Measurements from ENCODE around the gene PKP4.
"Not testable (repeated sequence)": the region's sequence is repeated elsewhere in the genome, so short reads cannot be mapped to it uniquely, and the experiment has no call there.

PKP4 gene

DNA sequence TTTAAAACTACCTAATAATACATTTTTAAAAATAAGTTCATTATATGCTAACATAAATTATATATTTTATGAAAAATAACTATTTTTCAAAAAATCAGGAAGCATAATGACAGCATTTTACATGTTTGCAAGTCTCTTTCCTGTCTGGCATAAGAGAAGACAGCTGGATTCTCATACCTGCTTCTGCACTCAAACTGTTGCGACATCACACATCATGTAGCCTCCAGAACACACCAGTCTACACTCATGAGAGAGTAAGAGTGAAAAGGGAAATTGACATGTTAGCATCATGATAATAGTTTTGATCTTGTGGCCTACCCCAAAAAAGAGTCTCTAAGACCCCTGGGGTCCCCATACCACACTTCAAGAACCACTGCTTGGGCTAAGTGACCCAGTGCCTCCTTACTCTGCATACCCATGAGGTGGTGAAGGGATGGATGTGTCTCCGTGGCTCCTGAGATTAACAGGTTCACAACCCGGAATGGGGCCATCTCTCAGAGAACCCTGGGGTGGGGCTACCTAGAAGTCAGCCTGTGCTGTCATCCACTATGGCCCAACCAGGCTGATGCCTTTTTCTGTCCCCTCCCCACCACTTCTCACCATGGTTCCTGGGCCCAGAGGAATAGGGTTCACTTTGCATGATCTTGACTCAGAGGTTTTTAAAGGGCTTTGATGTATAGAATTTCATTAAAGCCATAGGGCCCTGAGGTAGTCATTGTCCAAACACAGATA lies 235.8 kb downstream of the PKP4 start:
- CTCF ChIA-PET, result interaction anchor here (0.6 kb wide), 1 partner anchor 78 kb away, joined by 3 read pairs; no protein-coding TSS in a partner anchor
- TF ChIP-seq CTCF (IDR thresholded peaks at IDR 0.05; ENCODE audit: control extremely low read depth, extremely low read depth, low read depth, missing control alignments), result no peak
- no peak for DNase-seq (ENCODE audit: extremely low spot score)
- POLR2A ChIA-PET, result no interaction called here

- POLR2A ChIA-PET, result no interaction called here
- no peak for TF ChIP-seq CTCF (IDR thresholded peaks at IDR 0.05; ENCODE audit: control extremely low read depth, extremely low read depth, low read depth, missing control alignments)
- DNase-seq (ENCODE audit: extremely low spot score), result no peak
- CTCF ChIA-PET, result interaction anchor here (0.6 kb wide), 1 partner anchor 77 kb away, joined by 3 read pairs; no protein-coding TSS in a partner anchor
Measured at GRCh38 chr2:158693476-158693875, 236.7 kb downstream of the PKP4 start.

DNA sequence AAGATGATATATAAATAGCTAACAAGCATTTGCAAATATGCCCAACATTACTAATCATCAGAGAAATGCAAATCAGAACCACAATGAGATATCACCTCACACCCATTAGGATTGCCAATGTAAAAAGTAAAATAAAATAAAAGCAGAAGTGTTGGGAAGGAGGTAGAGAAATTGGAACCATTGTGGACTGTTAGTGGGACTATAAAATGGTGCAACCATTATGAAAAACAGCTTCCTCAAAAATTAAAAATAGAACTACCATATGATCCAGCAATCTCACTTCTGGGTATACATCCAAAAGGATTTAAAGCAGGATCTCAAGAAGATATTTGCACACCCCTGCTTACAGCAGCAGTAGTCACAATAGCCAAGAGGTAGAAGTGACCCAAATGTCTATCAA lies 238.6 kb downstream of the PKP4 start:
- TF ChIP-seq CTCF (IDR thresholded peaks at IDR 0.05; ENCODE audit: control extremely low read depth, extremely low read depth, low read depth, missing control alignments), result no peak
- DNase-seq (ENCODE audit: extremely low spot score), result no peak
- ChIA-PET POLR2A (no interaction called here), CTCF (interaction anchor here (1.2 to 1.3 kb wide), 2 partner anchors 12 to 21 kb away, joined by 4 read pairs; no protein-coding TSS in a partner anchor)

DNA sequence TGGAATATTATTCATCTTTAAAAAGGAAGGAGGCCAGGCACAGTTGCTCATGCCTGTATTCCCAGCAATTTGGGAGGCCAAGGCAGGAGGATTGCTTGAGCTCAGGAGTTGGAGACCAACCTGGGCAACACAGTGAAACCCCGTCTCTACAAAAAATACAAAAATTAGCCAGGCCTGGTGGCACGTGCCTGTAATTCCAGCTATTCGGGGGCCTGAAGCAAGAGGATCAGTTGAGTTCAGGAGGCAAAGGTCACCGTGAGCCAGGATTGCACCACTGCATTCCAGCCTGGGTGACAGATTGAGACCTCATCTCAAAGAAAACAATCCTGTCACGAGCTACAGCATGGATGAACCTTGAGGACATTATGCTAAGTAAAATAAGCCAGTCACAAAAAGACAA lies 239.0 kb downstream of the PKP4 start:
- CTCF ChIA-PET, result interaction anchor here (1.2 to 1.3 kb wide), 2 partner anchors 12 to 21 kb away, joined by 4 read pairs; no protein-coding TSS in a partner anchor
- DNase-seq (ENCODE audit: extremely low spot score); POLR2A ChIA-PET: not testable (repeated sequence)

DNA sequence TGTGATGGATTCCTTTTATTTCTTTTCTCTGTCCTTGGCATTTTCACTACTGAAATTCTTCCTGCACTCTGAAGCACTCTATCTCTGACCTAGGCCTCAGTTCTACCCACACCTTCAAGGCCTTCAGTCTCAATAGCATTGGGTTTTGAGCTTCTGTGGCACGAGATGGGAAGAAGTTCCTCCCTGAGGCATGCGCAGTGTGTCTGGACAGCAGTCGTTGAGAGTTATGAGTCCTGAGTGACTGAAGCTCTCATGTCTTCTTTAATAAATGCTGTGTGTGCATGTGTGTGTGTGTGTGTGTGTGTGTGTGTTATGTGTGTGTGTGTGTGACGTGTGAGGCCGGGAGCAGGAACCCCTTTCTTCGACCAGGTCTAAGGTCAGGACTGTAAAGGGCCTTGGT lies 242.6 kb downstream of the PKP4 start:
- no peak for TF ChIP-seq CTCF (IDR thresholded peaks at IDR 0.05; ENCODE audit: control extremely low read depth, extremely low read depth, low read depth, missing control alignments)
- ChIA-PET CTCF (no interaction called here), POLR2A (no interaction called here)

GRCh38 chr2:158701101-158701500 lies 244.3 kb downstream of the PKP4 start:
- POLR2A ChIA-PET, result no interaction called here
- no peak for DNase-seq (ENCODE audit: extremely low spot score)
- TF ChIP-seq CTCF (IDR thresholded peaks at IDR 0.05; ENCODE audit: control extremely low read depth, extremely low read depth, low read depth, missing control alignments), result no peak
- CTCF ChIA-PET, result interaction anchor here (1.9 kb wide), 1 partner anchor 21 kb away, joined by 5 read pairs; no protein-coding TSS in a partner anchor

More for the DNA sequence above, 242.6 kb downstream of the PKP4 start:
- no peak for DNase-seq (ENCODE audit: extremely low spot score)

DNA sequence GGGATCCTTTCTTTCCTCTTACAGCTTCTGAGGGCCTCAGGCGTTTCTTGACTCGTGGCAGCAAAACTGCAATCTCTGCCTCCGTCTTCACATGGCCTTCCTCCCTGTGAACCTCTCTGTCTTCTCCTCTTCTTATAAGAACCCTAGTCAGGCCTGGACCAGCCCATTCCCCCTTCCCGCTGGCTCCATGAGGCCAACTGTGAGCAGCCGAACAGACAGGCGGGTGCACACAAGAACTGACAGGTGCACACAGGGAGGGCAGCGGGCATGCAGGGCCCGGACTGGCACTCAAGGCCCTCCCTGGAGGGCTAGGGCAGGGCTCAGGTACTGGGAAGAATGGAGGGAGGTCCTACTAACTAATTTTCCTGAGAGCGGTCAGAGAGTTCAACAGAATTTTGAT lies 246.0 kb downstream of the PKP4 start:
- TF ChIP-seq CTCF (IDR thresholded peaks at IDR 0.05; ENCODE audit: control extremely low read depth, extremely low read depth, low read depth, missing control alignments), result no peak
- ChIA-PET POLR2A (no interaction called here), CTCF (no interaction called here)
- DNase-seq (ENCODE audit: extremely low spot score), result no peak

DNA sequence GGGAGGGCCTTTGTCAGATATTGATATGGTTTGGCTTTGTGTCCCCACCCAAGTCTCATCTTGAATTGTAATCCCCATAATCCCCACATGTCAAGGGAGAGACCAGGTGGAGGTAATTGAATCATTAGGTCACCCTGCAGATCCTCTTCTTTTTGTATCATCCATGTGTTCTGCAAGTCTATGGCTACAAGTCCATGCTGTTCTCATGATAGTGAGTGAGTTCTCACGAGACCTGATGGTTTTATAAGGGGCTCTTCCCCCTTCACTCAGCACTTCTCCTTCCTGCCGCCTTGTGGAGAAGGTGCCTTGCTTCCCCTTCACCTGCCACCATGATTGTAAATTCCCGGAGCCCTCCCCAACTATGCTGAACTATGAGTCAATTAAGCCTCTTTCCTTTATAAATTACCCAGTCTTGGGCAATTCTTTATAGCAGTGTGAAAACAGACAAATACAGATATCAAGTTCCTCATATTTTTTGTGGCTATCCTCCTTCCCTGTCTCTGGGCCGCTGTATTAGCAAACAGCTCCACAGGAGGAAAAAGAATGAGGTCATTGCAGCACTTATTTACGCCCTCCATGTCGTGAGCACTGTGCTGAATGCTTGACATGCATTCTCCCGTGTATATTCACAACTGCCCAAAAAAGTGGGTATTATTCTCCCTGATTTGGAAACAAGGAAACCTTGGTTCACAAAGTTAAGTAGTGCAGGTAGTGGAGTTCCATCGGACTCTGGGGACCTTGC lies 248.1 kb downstream of the PKP4 start:
- POLR2A ChIA-PET, CTCF ChIA-PET: not testable (repeated sequence)

More for the DNA sequence above, 248.1 kb downstream of the PKP4 start:
- not testable (repeated sequence) for DNase-seq (ENCODE audit: extremely low spot score)
